SJCRH30 (cell line): Measurements from ENCODE around the gene AANAT. TPM values are rescaled to one million over a fixed set of nuclear protein-coding genes. Genes with fewer than 3 reads are reported as not detected.
"Not testable (repeated sequence)": the region's sequence is repeated elsewhere in the genome, so short reads cannot be mapped to it uniquely, and the experiment has no call there.

Experiments
- DNase-seq, 2 experiments: peaks; one replicate each; pipeline ENCODE4 v3.0.0-alpha.2; 2015 to 2020
- H3K27ac ChIP-seq: fragments of 250-450 bp; sonication (Bioruptor Pico); 2 replicates; pipeline ENCODE4 v1.5.1; 2020; ENCODE audit warnings: mild to moderate bottlenecking, moderate library complexity
- H3K27me3 ChIP-seq: fragments of 250-450 bp; sonication (Bioruptor Pico); 2 replicates; pipeline ENCODE4 v1.5.1; 2020; ENCODE audit warnings: mild to moderate bottlenecking, moderate library complexity
- H3K36me3 ChIP-seq: fragments of 250-450 bp; sonication (Bioruptor Pico); 2 replicates; pipeline ENCODE4 v1.5.1; 2020; ENCODE audit warnings: mild to moderate bottlenecking, moderate library complexity
- H3K4me1 ChIP-seq: fragments of 250-450 bp; sonication (Bioruptor Pico); 2 replicates; pipeline ENCODE4 v1.5.1; 2020; ENCODE audit warnings: mild to moderate bottlenecking, moderate library complexity
- H3K4me3 ChIP-seq: fragments of 250-450 bp; sonication (Bioruptor Pico); 2 replicates; pipeline ENCODE4 v1.5.1; 2020; ENCODE audit warnings: mild to moderate bottlenecking, moderate library complexity
- H3K9me3 ChIP-seq: fragments of 250-450 bp; sonication (Bioruptor Pico); replicated peaks from 2 replicates; pipeline ENCODE4 v1.5.1; 2020; ENCODE audit warnings: mild to moderate bottlenecking, moderate library complexity
- total RNA-seq: library from RNA; depleted of rRNA; stranded (reverse); fragments of >200 nt; shearing (Covaris generic); gene quantifications from 2 replicates; pipeline ENCODE4 v1.2.3, GENCODE V29; 2014

Gene AANAT
- total RNA-seq, 1 experiment from 2014 or later: 0.24 TPM

- peaks cover 39% of the 10 kb centered on the region for H3K4me1 ChIP-seq
Measured at GRCh38 chr17:76496464-76496863, 29.1 kb downstream of the AANAT start.

GRCh38 chr17:76497699-76497978 is 30.2 kb downstream of the AANAT start:
- no peaks in the 10 kb centered on the region for H3K27me3 ChIP-seq
- peak overlapping the region; percentile 34 for H3K4me3 ChIP-seq
- no peaks in the 10 kb centered on the region for H3K9me3 ChIP-seq
- H3K4me1 ChIP-seq: peaks cover 28% of the 10 kb centered on the region
- no peak for DNase-seq
- no peak overlapping the region for H3K27ac ChIP-seq
- no peaks in the 10 kb centered on the region for H3K36me3 ChIP-seq

More at GRCh38 chr17:76496464-76496863, 29.1 kb downstream of the AANAT start:
- DNase-seq: no peak
- no peaks in the 10 kb centered on the region for H3K9me3 ChIP-seq
- no peak overlapping the region for H3K4me3 ChIP-seq
- no peaks in the 10 kb centered on the region for H3K27me3 ChIP-seq
- no peak overlapping the region for H3K27ac ChIP-seq
- no peaks in the 10 kb centered on the region for H3K36me3 ChIP-seq

- H3K9me3 ChIP-seq: no peaks in the 10 kb centered on the region
- H3K4me3 ChIP-seq: peak overlapping the region; percentile 34
- peaks cover 23% of the 10 kb centered on the region for H3K4me1 ChIP-seq
- H3K36me3 ChIP-seq: no peaks in the 10 kb centered on the region
- no peak overlapping the region for H3K27ac ChIP-seq
- peak; percentile 94 to 95 for DNase-seq
- H3K27me3 ChIP-seq: no peaks in the 10 kb centered on the region
Measured at GRCh38 chr17:76497979-76498875, 30.8 kb downstream of the AANAT start.

GRCh38 chr17:76498876-76499251 is 31.5 kb downstream of the AANAT start:
- Histone ChIP-seq H3K36me3 (no peaks in the 10 kb centered on the region), H3K9me3 (no peaks in the 10 kb centered on the region), H3K27me3 (no peaks in the 10 kb centered on the region), H3K4me1 (peaks cover 16% of the 10 kb centered on the region), H3K4me3 (no peak overlapping the region), H3K27ac (no peak overlapping the region)
- no peak for DNase-seq

GRCh38 chr17:76499267-76499667 is 31.9 kb downstream of the AANAT start:
- no peak overlapping the region for H3K27ac ChIP-seq
- H3K36me3 ChIP-seq: no peaks in the 10 kb centered on the region
- no peak overlapping the region for H3K4me3 ChIP-seq
- H3K4me1 ChIP-seq: peaks cover 13% of the 10 kb centered on the region
- no peaks in the 10 kb centered on the region for H3K9me3 ChIP-seq
- DNase-seq: no peak
- H3K27me3 ChIP-seq: no peaks in the 10 kb centered on the region

GRCh38 chr17:76500074-76500746 is 32.8 kb downstream of the AANAT start:
- no peak overlapping the region for H3K27ac ChIP-seq
- no peak for DNase-seq
- no peak overlapping the region for H3K4me3 ChIP-seq
- H3K36me3 ChIP-seq: no peaks in the 10 kb centered on the region
- peaks cover 13% of the 10 kb centered on the region for H3K4me1 ChIP-seq
- H3K9me3 ChIP-seq: no peaks in the 10 kb centered on the region
- no peaks in the 10 kb centered on the region for H3K27me3 ChIP-seq

GRCh38 chr17:76500747-76501017 is 33.3 kb downstream of the AANAT start:
- no peak overlapping the region for H3K4me3 ChIP-seq
- H3K4me1 ChIP-seq: peaks cover 13% of the 10 kb centered on the region
- H3K36me3 ChIP-seq: no peaks in the 10 kb centered on the region
- H3K9me3 ChIP-seq: no peaks in the 10 kb centered on the region
- DNase-seq: no peak
- no peaks in the 10 kb centered on the region for H3K27me3 ChIP-seq
- H3K27ac ChIP-seq: no peak overlapping the region

GRCh38 chr17:76501018-76501826 is 33.8 kb downstream of the AANAT start, which contains the start of gene RHBDF2:
Gene RHBDF2, minus strand, starts transcription at chr17:76501423. Its CDS starts 19,899 bp downstream, at chr17:76481524.
- H3K4me3 ChIP-seq: no peak within 1 kb of the TSS
- H3K27me3 ChIP-seq: no peaks in the 10 kb centered on the region
- no peaks in the 10 kb centered on the region for H3K36me3 ChIP-seq
- no peak within 1 kb of the TSS for H3K27ac ChIP-seq
- no peak for DNase-seq
- peaks cover 13% of the 10 kb centered on the region for H3K4me1 ChIP-seq
- H3K9me3 ChIP-seq: no peaks in the 10 kb centered on the region

GRCh38 chr17:76501827-76502307 is 34.5 kb downstream of the AANAT start:
- no peak for DNase-seq
- Histone ChIP-seq H3K36me3 (no peaks in the 10 kb centered on the region), H3K4me1 (peaks cover 17% of the 10 kb centered on the region), H3K27me3 (no peaks in the 10 kb centered on the region), H3K9me3 (no peaks in the 10 kb centered on the region), H3K4me3 (no peak overlapping the region), H3K27ac (no peak overlapping the region)

GRCh38 chr17:76502341-76503211 is 35.2 kb downstream of the AANAT start:
- Histone ChIP-seq H3K36me3 (no peaks in the 10 kb centered on the region), H3K27ac (no peak overlapping the region), H3K9me3 (no peaks in the 10 kb centered on the region), H3K4me3 (no peak overlapping the region), H3K27me3 (no peaks in the 10 kb centered on the region), H3K4me1 (peaks cover 20% of the 10 kb centered on the region)
- DNase-seq: no peak

- H3K9me3 ChIP-seq: no peaks in the 10 kb centered on the region
- H3K27ac ChIP-seq: no peak overlapping the region
- no peak overlapping the region for H3K4me3 ChIP-seq
- peak in 1 of 2 experiments; percentile 46 for DNase-seq
- peaks cover 10% of the 10 kb centered on the region for H3K4me1 ChIP-seq
- no peaks in the 10 kb centered on the region for H3K36me3 ChIP-seq
- no peaks in the 10 kb centered on the region for H3K27me3 ChIP-seq
Measured at GRCh38 chr17:76504117-76504516, 36.7 kb downstream of the AANAT start.

GRCh38 chr17:76506408-76507345 is 39.3 kb downstream of the AANAT start:
- Histone ChIP-seq H3K9me3 (no peaks in the 10 kb centered on the region), H3K27ac (no peak overlapping the region), H3K4me3 (no peak overlapping the region), H3K36me3 (no peaks in the 10 kb centered on the region), H3K27me3 (no peaks in the 10 kb centered on the region), H3K4me1 (peaks cover 9% of the 10 kb centered on the region)
- peak; percentile 80 to 95 for DNase-seq

GRCh38 chr17:76508472-76509063 is 41.2 kb downstream of the AANAT start:
- H3K27me3 ChIP-seq: not testable (repeated sequence)

More at GRCh38 chr17:76508472-76509063, 41.2 kb downstream of the AANAT start:
- H3K27ac ChIP-seq, H3K36me3 ChIP-seq, H3K4me1 ChIP-seq, DNase-seq, H3K9me3 ChIP-seq, H3K4me3 ChIP-seq: not testable (repeated sequence)
